ENCODE measurements around the gene MARK3. TPM values are rescaled to one million over a fixed set of nuclear protein-coding genes. Genes with fewer than 3 reads are reported as not detected.

Gene MARK3
- total and polyA plus RNA-seq, 2 of the 13 experiments (the other 11 are each of a cell fraction or from before 2014, with no cell fraction given), result 47.7 to 56.6 TPM

DNA sequence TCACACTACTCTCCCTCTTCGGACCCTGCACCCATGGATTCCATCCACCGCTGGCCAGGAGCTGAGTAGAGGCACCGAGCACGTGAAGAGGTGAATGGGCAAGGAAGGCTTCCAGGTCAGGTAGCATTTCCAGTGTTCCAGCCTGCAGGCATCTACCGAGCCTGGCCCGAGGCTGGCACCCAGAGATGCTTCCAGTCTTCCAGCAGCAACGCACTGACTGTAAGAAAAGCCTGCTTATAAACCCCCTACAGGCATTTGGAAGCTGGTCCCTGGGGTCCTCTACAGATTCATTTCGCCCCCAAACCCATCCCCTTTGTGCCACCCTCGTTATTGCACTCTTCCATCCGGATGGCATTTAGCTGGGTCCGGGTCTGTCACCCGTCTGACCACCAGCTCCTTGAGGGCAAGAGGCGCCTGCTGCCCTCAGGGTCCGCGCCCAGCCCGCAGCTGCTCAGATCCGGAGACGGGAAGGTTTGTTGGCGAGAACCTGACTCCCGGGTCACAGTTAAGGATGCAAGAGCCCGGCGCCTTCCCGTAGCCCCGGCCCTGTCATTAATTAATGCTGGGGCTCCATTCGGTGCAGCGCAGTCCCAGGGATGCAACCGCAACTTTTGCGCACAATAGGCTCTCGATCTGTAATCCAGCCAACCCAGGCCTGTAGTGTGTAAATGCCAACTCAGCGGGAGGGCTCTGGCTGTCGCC is 614 bp upstream of the MARK3 start (continued):
- TF ChIP-seq ZBTB40 (IDR thresholded peaks at IDR 0.05) (no peak), ZBTB40 (CRISPR knock-in tag; IDR thresholded peaks at IDR 0.05) (0 out of 2 replicates have a peak, but pooled peaks have one; percentile 8), AGO2 (optimal IDR thresholded peaks at IDR 0.05; ENCODE audit: low read depth, low read length) (no peak), MEIS1 (CRISPR knock-in tag; IDR thresholded peaks at IDR 0.05; ENCODE audit: borderline replicate concordance) (0 out of 2 replicates have a peak, but pooled peaks have one; percentile 20), ZNF775 (CRISPR knock-in tag; IDR thresholded peaks at IDR 0.05; ENCODE audit: borderline replicate concordance) (no peak), CSRNP1 (CRISPR knock-in tag; IDR thresholded peaks at IDR 0.05) (peak; percentile 17; the same call in 1 of the 2 replicates), ZNF563 (CRISPR knock-in tag; IDR thresholded peaks at IDR 0.05) (peak; percentile 23; the same call in 1 of the 2 replicates), ZNF383 (CRISPR knock-in tag; IDR thresholded peaks at IDR 0.05; ENCODE audit: borderline replicate concordance) (0 out of 2 replicates have a peak, but pooled peaks have one; percentile 70), ZBTB8A (CRISPR knock-in tag; IDR thresholded peaks at IDR 0.05; ENCODE audit: borderline replicate concordance, low read depth) (0 out of 2 replicates have a peak, but pooled peaks have one; percentile 48), DDIT3 (CRISPR knock-in tag; IDR thresholded peaks at IDR 0.05) (no peak), MAFK (conservative IDR thresholded peaks at IDR 0.05 in 1 of 2, IDR thresholded peaks at IDR 0.05 in 1 of 2; ENCODE audit: low read length in 2 of 2) (peak in 1 of 2 experiments; percentile 15; a peak in 2 of 4 replicates)
- TF ChIP-seq, protein P1, sequence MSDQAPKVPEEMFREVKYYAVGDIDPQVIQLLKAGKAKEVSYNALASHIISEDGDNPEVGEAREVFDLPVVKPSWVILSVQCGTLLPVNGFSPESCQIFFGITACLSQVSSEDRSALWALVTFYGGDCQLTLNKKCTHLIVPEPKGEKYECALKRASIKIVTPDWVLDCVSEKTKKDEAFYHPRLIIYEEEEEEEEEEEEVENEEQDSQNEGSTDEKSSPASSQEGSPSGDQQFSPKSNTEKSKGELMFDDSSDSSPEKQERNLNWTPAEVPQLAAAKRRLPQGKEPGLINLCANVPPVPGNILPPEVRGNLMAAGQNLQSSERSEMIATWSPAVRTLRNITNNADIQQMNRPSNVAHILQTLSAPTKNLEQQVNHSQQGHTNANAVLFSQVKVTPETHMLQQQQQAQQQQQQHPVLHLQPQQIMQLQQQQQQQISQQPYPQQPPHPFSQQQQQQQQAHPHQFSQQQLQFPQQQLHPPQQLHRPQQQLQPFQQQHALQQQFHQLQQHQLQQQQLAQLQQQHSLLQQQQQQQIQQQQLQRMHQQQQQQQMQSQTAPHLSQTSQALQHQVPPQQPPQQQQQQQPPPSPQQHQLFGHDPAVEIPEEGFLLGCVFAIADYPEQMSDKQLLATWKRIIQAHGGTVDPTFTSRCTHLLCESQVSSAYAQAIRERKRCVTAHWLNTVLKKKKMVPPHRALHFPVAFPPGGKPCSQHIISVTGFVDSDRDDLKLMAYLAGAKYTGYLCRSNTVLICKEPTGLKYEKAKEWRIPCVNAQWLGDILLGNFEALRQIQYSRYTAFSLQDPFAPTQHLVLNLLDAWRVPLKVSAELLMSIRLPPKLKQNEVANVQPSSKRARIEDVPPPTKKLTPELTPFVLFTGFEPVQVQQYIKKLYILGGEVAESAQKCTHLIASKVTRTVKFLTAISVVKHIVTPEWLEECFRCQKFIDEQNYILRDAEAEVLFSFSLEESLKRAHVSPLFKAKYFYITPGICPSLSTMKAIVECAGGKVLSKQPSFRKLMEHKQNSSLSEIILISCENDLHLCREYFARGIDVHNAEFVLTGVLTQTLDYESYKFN (CRISPR knock-in tag; conservative IDR thresholded peaks at IDR 0.05), result 0 out of 2 replicates have a peak, but pooled peaks have one; percentile 1
